Measurements from ENCODE around the gene SERPINB1.

DNA sequence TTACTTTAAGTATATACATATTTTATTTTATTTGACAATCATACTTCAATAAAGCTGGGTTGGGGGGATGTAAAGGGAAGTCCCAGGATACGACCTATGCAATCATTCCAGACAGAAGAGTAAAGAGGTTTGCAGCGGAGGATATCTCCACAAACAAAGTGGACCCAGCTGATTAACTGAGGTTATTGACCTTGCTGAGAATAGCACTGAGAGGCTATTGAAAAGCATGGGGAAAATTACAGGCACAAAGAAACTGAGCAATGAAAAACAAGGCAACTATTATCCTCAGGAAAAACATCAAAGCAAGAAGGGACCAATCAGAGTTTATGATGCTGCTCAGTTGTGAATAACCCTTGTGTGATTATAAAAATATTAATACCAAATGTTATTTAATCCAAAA is 32.6 kb downstream of the SERPINB1 start:
- TF ChIP-seq EZH2phosphoT487 (IDR thresholded peaks at IDR 0.05; ENCODE audit: unreplicated experiment) (no peak), POLR2AphosphoS5 (IDR thresholded peaks at IDR 0.05; ENCODE audit: low read depth) (no peak), ZNF331 (CRISPR knock-in tag; IDR thresholded peaks at IDR 0.05; ENCODE audit: low read depth) (no peak)
- TF ChIP-seq, protein P1, sequence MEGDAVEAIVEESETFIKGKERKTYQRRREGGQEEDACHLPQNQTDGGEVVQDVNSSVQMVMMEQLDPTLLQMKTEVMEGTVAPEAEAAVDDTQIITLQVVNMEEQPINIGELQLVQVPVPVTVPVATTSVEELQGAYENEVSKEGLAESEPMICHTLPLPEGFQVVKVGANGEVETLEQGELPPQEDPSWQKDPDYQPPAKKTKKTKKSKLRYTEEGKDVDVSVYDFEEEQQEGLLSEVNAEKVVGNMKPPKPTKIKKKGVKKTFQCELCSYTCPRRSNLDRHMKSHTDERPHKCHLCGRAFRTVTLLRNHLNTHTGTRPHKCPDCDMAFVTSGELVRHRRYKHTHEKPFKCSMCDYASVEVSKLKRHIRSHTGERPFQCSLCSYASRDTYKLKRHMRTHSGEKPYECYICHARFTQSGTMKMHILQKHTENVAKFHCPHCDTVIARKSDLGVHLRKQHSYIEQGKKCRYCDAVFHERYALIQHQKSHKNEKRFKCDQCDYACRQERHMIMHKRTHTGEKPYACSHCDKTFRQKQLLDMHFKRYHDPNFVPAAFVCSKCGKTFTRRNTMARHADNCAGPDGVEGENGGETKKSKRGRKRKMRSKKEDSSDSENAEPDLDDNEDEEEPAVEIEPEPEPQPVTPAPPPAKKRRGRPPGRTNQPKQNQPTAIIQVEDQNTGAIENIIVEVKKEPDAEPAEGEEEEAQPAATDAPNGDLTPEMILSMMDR (conservative IDR thresholded peaks at IDR 0.05; ENCODE audit: low read depth in 2 of 2) = no peak
- TF ChIP-seq, protein P2, sequence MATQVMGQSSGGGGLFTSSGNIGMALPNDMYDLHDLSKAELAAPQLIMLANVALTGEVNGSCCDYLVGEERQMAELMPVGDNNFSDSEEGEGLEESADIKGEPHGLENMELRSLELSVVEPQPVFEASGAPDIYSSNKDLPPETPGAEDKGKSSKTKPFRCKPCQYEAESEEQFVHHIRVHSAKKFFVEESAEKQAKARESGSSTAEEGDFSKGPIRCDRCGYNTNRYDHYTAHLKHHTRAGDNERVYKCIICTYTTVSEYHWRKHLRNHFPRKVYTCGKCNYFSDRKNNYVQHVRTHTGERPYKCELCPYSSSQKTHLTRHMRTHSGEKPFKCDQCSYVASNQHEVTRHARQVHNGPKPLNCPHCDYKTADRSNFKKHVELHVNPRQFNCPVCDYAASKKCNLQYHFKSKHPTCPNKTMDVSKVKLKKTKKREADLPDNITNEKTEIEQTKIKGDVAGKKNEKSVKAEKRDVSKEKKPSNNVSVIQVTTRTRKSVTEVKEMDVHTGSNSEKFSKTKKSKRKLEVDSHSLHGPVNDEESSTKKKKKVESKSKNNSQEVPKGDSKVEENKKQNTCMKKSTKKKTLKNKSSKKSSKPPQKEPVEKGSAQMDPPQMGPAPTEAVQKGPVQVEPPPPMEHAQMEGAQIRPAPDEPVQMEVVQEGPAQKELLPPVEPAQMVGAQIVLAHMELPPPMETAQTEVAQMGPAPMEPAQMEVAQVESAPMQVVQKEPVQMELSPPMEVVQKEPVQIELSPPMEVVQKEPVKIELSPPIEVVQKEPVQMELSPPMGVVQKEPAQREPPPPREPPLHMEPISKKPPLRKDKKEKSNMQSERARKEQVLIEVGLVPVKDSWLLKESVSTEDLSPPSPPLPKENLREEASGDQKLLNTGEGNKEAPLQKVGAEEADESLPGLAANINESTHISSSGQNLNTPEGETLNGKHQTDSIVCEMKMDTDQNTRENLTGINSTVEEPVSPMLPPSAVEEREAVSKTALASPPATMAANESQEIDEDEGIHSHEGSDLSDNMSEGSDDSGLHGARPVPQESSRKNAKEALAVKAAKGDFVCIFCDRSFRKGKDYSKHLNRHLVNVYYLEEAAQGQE (IDR thresholded peaks at IDR 0.05; ENCODE audit: unreplicated experiment) = no peak

All from GM23338 (cell line).